ENCODE results near the gene AGTRAP.

GRCh38 chr1:11711490-11711889 is 24.4 kb upstream of the AGTRAP start:
- TF ChIP-seq CTCF (IDR thresholded peaks at IDR 0.05; ENCODE audit: extremely low read depth in 1 of 2, insufficient read depth in 1 of 2, low read depth in 1 of 2, low read length in 2 of 2) (no peak), POLR2A (IDR thresholded peaks at IDR 0.05; ENCODE audit: low read depth, low read length) (no peak)
